Spleen (tissue), 11 donors: ENCODE measurements around the gene DLG2. TPM values are rescaled to one million over a fixed set of nuclear protein-coding genes. Genes with fewer than 3 reads are reported as not detected.
A peak's percentile ranks its signal among the peaks of the same experiment; 100 is the strongest.

Source experiments
- DNase-seq: peaks from one replicate; pipeline ENCODE4 v3.0.0-alpha.2; 2020
- H3K27ac ChIP-seq, 8 donors: fragments of 200-600 bp; sonication (generic) in 7 of 8; 1 replicate in 4 of 8; 2 replicates in 4 of 8; pipeline versions ENCODE4 v1.5.0 to v1.8.0; 2016 to 2021; ENCODE audit warnings: inconsistent platforms in 4 of 8, mild to moderate bottlenecking in 4 of 8, moderate library complexity in 1 of 8
- H3K27me3 ChIP-seq, 7 donors: fragments of 200-600 bp; sonication (generic) in 6 of 7; replicated peaks in 1 of 7; 1 replicate in 4 of 7; 2 replicates in 3 of 7; pipeline versions ENCODE4 v1.5.0 to v1.8.0; 2016 to 2021; ENCODE audit warnings: inconsistent platforms in 3 of 7, mild to moderate bottlenecking in 1 of 7
- H3K36me3 ChIP-seq, 6 donors: fragments of 200-600 bp; sonication (generic) in 5 of 6; 1 replicate in 4 of 6; 2 replicates in 2 of 6; pipeline versions ENCODE4 v1.5.0 to v1.8.0; 2016 to 2021; ENCODE audit warnings: inconsistent platforms in 2 of 6
- H3K4me1 ChIP-seq, 6 donors: fragments of 200-600 bp; sonication (generic) in 5 of 6; 1 replicate in 3 of 6; 2 replicates in 3 of 6; pipeline versions ENCODE4 v1.5.0 to v1.8.0; 2016 to 2021; ENCODE audit warnings: inconsistent platforms in 3 of 6
- H3K4me3 ChIP-seq, 8 donors: fragments of 200-600 bp; sonication (generic) in 7 of 8; 1 replicate in 4 of 8; 2 replicates in 4 of 8; pipeline versions ENCODE4 v1.5.0 to v1.8.0; 2016 to 2021; ENCODE audit warnings: inconsistent platforms in 4 of 8, mild to moderate bottlenecking in 4 of 8, moderate library complexity in 2 of 8
- H3K9me3 ChIP-seq, 8 donors: fragments of 200-600 bp; sonication (generic) in 7 of 8; 1 replicate in 4 of 8; 2 replicates in 4 of 8; pipeline versions ENCODE4 v1.5.0 to v1.8.0; 2016 to 2021; ENCODE audit warnings: inconsistent platforms in 4 of 8
- CTCF ChIP-seq, 11 experiments: fragments of 200-600 bp in 7 of 11; fragments of 450-650 bp in 4 of 11; sonication (generic) in 4 of 11; IDR thresholded peaks in 8 of 11; conservative IDR thresholded peaks in 3 of 11; 1 replicate in 7 of 11; 2 replicates in 4 of 11; pipeline versions ENCODE4 v1.4.0 to v1.8.0; 2016 to 2021; ENCODE audit warnings: antibody characterized with exemption in 11 of 11, inconsistent platforms in 4 of 11, mild to moderate bottlenecking in 1 of 11
- POLR2A ChIP-seq, 3 donors: fragments of 450-650 bp; IDR thresholded peaks; one replicate each; pipeline ENCODE4 v1.5.1; 2017; ENCODE audit warnings: antibody characterized with exemption in 3 of 3, mild to moderate bottlenecking in 1 of 3
- POLR2AphosphoS5 ChIP-seq, 3 donors: sonication (generic); formaldehyde crosslinking; IDR thresholded peaks; one replicate each; pipeline ENCODE4 v1.5.1; 2017; ENCODE audit warnings: antibody characterized with exemption in 3 of 3
- WGBS, 5 donors: extraction: QIAGEN DNeasy Blood & Tissue Kit in 3 of 5; methylation state at CpG; one replicate each; pipeline versions ENCODE4 v1.1.5 to v1.1.7; 2013 to 2018; 5-methylcytosine and 5-hydroxymethylcytosine counted together
- intact Hi-C: fragments of 100-400 bp; cut with DNase I; formaldehyde crosslinking; loops from one replicate; pipeline ENCODE4 v1.15.0; 2023; ENCODE audit warnings: low total_unique reads
- polyA plus RNA-seq, 3 donors: library from polyadenylated mRNA; stranded (reverse); fragments of 200-250 nt; gene quantifications; one replicate each; pipeline ENCODE4 v1.2.1, GENCODE V29; 2013
- total RNA-seq, 7 donors: library from RNA; depleted of rRNA in 3 of 7; stranded (reverse); fragments of >200 nt in 3 of 7; fragmentation: NEBNext Ultra II Directional in 4 of 7; extraction: Animal tissue kit (Norgen Biotek cat#: 25700) in 4 of 7; gene quantifications; one replicate each; pipeline versions ENCODE4 v1.1.0 to v1.2.1, GENCODE V29; 2016 to 2021
- donor health status: healthy with polysubstance abuse.
- donor health status: DM: no; HTN: no; CAD: no; lungs with moderate emphysema.
- donor health status: DM: no; HTN: no; CAD: no.
- donor health status: Bipolar disorder and iron deficiency.
- donor health status: healthy.
- donor health status: DM: no; HTN: no; CAD: no.
- donor health status: DM: yes; HTN: yes; CAD: no.

Gene DLG2
- total and polyA plus RNA-seq, 10 donors = 0.43 to 12.7 (median 7.9) TPM

GRCh38 chr11:83818349-83818748, 1808.8 kb downstream of the DLG2 start:
- TF ChIP-seq POLR2A (IDR thresholded peaks at IDR 0.05) = no peak
- no peak for TF ChIP-seq CTCF (IDR thresholded peaks at IDR 0.05 in 8 of 11, conservative IDR thresholded peaks at IDR 0.05 in 3 of 11)
- TF ChIP-seq POLR2AphosphoS5 (IDR thresholded peaks at IDR 0.05) = no peak
- no peak overlapping the region for H3K27ac ChIP-seq
- H3K36me3 ChIP-seq = no peaks in the 10 kb centered on the region
- DNase-seq = no peak
- 49 to 69% (median 53%) methylated on average over 2 of the region's 2 CpGs for WGBS, 5 donors
- H3K4me1 ChIP-seq = no peaks in the 10 kb centered on the region
- no peak overlapping the region for H3K4me3 ChIP-seq
- no peaks in the 10 kb centered on the region for H3K27me3 ChIP-seq
- intact Hi-C loops = loop anchor here (10.0 kb wide), 1 partner anchor 1104 kb away; no protein-coding TSS in a partner anchor
- H3K9me3 ChIP-seq = no peaks in the 10 kb centered on the region

- no peaks in the 10 kb centered on the region for H3K4me1 ChIP-seq
- H3K27ac ChIP-seq = no peak overlapping the region
- no peak overlapping the region for H3K4me3 ChIP-seq
- H3K27me3 ChIP-seq = no peaks in the 10 kb centered on the region
- no peaks in the 10 kb centered on the region for H3K36me3 ChIP-seq
- intact Hi-C loops = loop anchor here (10.0 kb wide), 1 partner anchor 1102 kb away; no protein-coding TSS in a partner anchor
- 47 to 50% (median 47%) methylated on average over 2 of the region's 2 CpGs for WGBS, 5 donors
- TF ChIP-seq CTCF (IDR thresholded peaks at IDR 0.05 in 8 of 11, conservative IDR thresholded peaks at IDR 0.05 in 3 of 11) (peak in 8 of 11 experiments; percentile 1 to 40 (median 15)), POLR2A (IDR thresholded peaks at IDR 0.05) (no peak)
- no peaks in the 10 kb centered on the region for H3K9me3 ChIP-seq
- DNase-seq = no peak
Measured at GRCh38 chr11:83816572-83817187, 1810.5 kb downstream of the DLG2 start.

- intact Hi-C loops = loop anchor here (10.0 kb wide), 1 partner anchor 1101 kb away; no protein-coding TSS in a partner anchor
Measured at GRCh38 chr11:83815736-83816135, 1811.4 kb downstream of the DLG2 start.

More at GRCh38 chr11:83815736-83816135, 1811.4 kb downstream of the DLG2 start:
- H3K4me1 ChIP-seq = no peaks in the 10 kb centered on the region
- H3K27me3 ChIP-seq = no peaks in the 10 kb centered on the region
- H3K36me3 ChIP-seq = no peaks in the 10 kb centered on the region
- WGBS, 5 donors = 35 to 68% (median 53%) methylated on average over 1 of the region's 1 CpG
- no peak overlapping the region for H3K27ac ChIP-seq
- DNase-seq = no peak
- H3K9me3 ChIP-seq = no peaks in the 10 kb centered on the region
- no peak overlapping the region for H3K4me3 ChIP-seq
- TF ChIP-seq POLR2AphosphoS5 (IDR thresholded peaks at IDR 0.05) = no peak
- no peak for TF ChIP-seq POLR2A (IDR thresholded peaks at IDR 0.05)
- no peak for TF ChIP-seq CTCF (IDR thresholded peaks at IDR 0.05 in 8 of 11, conservative IDR thresholded peaks at IDR 0.05 in 3 of 11)
